BJ (cell line): ENCODE results near the gene COA5. TPM values are rescaled to one million over a fixed set of nuclear protein-coding genes. Genes with fewer than 3 reads are reported as not detected.

Experiments used
- CTCF ChIA-PET: fragments of 350-600 bp; formaldehyde crosslinking; extraction: SDS; loops from one replicate; lab custom pipeline; 2021; ENCODE audit warnings: antibody characterized with exemption, inconsistent platforms; lab: Yijun Ruan, JAX
- POLR2A ChIA-PET: fragments of 300-600 bp; sonication (Branson Sonifier 250); formaldehyde crosslinking; extraction: SDS; loops from one replicate; lab custom pipeline; 2021; ENCODE audit warnings: antibody characterized with exemption; lab: Charles Lee
- DNase-seq: peaks from one replicate; pipeline ENCODE4 v3.0.0-alpha.2; 2011; ENCODE audit warnings: low read depth
- H3K27me3 ChIP-seq: 2 replicates; pipeline ENCODE4 v1.6.0; 2011; ENCODE audit warnings: low read length; ENCODE audit not compliant: control insufficient read depth, insufficient read depth
- H3K36me3 ChIP-seq: 2 replicates; pipeline ENCODE4 v1.5.1; 2011; ENCODE audit warnings: low read length; ENCODE audit not compliant: control insufficient read depth, insufficient read depth
- H3K4me3 ChIP-seq: 2 replicates; pipeline ENCODE4 v1.5.1; 2011; ENCODE audit warnings: low read depth, mild to moderate bottlenecking, control low read depth, low read length
- polyA plus RNA-seq: library from polyadenylated mRNA; depleted of rRNA; stranded (reverse); fragments of >200 nt; gene quantifications from 2 replicates; pipeline ENCODE4 v1.2.3, GENCODE V29; 2011
- TF ChIP-seq, protein P1 (sequence below): IDR thresholded peaks from 2 replicates; pipeline ENCODE4 v1.5.1; 2011; ENCODE audit warnings: low read depth, mild to moderate bottlenecking, control low read depth, inconsistent platforms, low read length, moderate library complexity; ENCODE audit not compliant: insufficient read depth

The COA5 gene
- polyA plus RNA-seq, 1 experiment = 23.0 TPM

DNA sequence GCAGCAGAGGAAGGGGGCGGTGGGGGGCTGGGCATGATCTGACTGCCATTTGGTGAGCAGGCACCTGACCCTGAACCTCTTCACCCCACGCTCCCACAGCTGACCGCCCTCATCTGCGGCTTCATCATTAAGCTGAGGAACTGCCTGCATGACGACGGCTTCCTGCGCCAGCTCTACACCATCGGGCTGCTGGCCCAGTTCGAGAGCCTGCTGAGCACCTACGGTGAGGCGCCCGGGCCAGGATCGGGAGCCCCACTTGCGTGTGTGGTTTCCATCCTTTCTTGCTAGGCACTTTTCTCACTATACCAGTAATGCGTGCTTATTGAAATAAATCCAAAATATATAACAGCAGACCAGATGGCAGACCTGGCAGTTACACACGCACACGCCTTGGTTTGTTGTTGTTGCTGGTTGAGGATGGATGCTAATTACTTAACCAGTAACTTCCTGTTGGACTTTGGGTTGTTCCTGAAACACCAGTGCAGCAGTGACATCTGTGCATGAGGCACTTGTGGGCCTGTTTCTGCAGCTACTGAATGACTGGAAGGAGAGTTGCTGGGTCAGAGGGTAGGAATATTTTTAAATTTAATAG is 43.7 kb downstream of the COA5 start:
- CTCF ChIA-PET = interaction anchor here (0.6 kb wide), 1 partner anchor 24 kb away, joined by 3 read pairs; no protein-coding TSS in a partner anchor
- DNase-seq = no peak
- TF ChIP-seq, protein P1, sequence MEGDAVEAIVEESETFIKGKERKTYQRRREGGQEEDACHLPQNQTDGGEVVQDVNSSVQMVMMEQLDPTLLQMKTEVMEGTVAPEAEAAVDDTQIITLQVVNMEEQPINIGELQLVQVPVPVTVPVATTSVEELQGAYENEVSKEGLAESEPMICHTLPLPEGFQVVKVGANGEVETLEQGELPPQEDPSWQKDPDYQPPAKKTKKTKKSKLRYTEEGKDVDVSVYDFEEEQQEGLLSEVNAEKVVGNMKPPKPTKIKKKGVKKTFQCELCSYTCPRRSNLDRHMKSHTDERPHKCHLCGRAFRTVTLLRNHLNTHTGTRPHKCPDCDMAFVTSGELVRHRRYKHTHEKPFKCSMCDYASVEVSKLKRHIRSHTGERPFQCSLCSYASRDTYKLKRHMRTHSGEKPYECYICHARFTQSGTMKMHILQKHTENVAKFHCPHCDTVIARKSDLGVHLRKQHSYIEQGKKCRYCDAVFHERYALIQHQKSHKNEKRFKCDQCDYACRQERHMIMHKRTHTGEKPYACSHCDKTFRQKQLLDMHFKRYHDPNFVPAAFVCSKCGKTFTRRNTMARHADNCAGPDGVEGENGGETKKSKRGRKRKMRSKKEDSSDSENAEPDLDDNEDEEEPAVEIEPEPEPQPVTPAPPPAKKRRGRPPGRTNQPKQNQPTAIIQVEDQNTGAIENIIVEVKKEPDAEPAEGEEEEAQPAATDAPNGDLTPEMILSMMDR = no peak
- Histone ChIP-seq H3K4me3 (no peak overlapping the region), H3K27me3 (no peaks in the 10 kb centered on the region), H3K36me3 (peaks cover 12% of the 10 kb centered on the region)
- POLR2A ChIA-PET = no interaction called here

DNA sequence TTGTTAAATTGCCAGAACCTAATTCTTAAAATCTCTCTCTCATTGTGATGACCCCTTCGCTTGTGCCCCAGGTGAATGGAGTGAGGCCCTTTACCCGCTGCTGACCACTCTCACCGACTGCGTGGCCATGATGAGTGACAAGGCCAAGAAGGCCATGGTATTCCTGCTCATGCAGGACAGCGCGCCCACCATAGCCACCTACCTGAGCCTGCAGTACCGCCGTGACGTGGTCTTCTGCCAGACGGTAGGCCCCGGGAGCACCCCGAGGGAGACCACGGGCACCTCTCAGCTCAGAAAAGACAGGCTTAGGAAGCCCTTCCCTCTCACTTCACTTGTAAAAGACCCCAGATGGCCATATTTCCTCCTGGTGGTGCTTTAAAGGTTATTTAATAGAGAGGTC is 44.9 kb downstream of the COA5 start:
- no peak for DNase-seq
- TF ChIP-seq, protein P1 = no peak
- POLR2A ChIA-PET = interaction anchor here (0.7 kb wide), 1 partner anchor 962 kb away, joined by 3 read pairs; no protein-coding TSS in a partner anchor
- H3K27me3 ChIP-seq = no peaks in the 10 kb centered on the region
- H3K4me3 ChIP-seq = no peak overlapping the region
- H3K36me3 ChIP-seq = peaks cover 7% of the 10 kb centered on the region
- CTCF ChIA-PET = no interaction called here

DNA sequence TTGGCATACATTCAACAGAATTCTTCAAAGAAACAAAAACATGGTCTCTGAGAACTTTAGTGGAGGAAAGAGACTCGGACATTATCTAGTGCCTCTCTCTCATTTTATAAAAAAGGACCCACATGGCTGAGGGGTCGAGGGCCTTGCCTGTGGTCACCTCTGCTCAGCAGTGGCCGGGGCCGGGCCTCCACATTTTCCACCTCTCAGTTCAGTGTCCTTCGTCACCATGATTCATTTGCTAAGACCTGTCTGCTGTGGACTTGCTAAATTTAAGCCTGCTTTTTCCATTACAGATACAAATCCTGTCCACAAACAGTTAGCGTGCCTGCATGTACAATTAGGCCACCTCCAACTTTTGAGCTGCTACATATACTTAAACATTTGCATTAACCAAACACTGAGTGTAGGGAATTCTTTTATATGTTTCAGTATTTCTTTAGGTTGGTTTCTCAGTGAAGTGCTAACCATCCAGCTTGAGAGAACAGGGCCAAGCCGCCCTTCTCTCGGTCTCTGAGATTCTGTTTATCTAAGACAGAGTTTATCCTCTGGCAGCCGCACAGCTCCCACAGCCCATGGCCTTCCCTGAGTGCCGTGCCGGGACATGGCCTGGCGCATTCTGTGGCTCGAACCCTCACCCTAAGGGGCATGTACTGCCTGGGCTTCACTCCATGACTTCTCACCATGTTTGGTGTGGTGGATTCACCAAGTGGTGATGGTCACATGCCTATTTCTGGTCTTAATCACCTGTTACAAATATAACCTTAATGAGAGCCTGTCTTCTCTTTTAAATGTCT is 46.2 kb downstream of the COA5 start:
- Histone ChIP-seq H3K4me3 (no peak overlapping the region), H3K36me3 (peaks cover 9% of the 10 kb centered on the region), H3K27me3 (no peaks in the 10 kb centered on the region)
- ChIA-PET POLR2A (no interaction called here), CTCF (interaction anchor here (1.2 kb wide), 1 partner anchor 40 kb away, joined by 4 read pairs; no protein-coding TSS in a partner anchor)
- TF ChIP-seq, protein P1 = no peak
- DNase-seq = no peak

DNA sequence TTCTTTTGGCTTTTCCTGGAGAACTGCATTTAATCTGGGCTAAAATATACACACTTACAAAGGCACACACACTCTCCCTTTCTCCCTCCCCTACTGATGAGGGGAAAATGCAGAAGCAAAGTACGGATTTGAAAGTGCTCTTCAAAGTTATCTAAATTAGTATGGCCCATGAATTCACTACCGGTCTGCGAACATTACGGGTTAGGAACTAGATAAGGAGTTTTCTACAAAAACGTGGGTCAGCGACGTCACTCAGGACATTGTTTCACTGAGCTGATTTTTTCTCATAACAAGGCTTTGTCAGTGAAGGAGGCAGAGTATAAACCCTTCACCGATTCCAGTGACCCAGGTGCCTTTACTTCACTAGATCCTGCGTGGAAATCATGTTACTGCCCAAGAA is 47.3 kb downstream of the COA5 start:
- ChIA-PET CTCF (interaction anchor here (0.7 kb wide), 1 partner anchor 53 kb away, joined by 3 read pairs; no protein-coding TSS in a partner anchor), POLR2A (no interaction called here)
- Histone ChIP-seq H3K4me3 (no peak overlapping the region), H3K36me3 (peaks cover 9% of the 10 kb centered on the region), H3K27me3 (no peaks in the 10 kb centered on the region)
- no peak for DNase-seq
- TF ChIP-seq, protein P1 = no peak

DNA sequence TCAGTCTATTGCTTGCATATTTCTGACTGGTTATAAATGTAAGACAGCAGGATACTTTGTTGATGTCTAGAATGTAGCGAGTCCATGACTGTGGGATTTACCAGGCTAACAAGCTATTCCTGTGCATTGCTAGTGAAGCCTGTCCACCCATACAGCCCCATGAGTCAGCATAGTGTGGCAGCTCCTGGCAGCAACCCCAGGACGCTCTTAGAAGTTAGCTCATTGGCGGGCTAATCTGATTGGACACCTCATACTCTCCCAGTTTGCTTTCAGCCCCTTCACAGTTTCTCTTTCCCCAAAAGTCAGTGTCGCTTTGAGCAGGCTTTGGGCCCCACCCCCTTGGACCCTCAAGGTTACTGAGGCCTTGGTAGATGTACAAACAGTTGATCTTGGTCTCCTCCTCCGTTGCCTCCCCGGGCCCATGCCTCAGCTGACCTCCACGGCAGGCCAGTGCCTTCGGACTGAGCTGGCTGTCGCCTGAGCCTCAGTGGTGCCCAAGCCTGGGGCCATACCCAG is 48.0 kb downstream of the COA5 start:
- ChIA-PET CTCF (interaction anchor here (0.8 to 1.9 kb wide), 2 partner anchors 9 to 72 kb away, joined by 3 to 9 read pairs; no protein-coding TSS in a partner anchor), POLR2A (no interaction called here)
- no peak overlapping the region for H3K4me3 ChIP-seq
- no peaks in the 10 kb centered on the region for H3K27me3 ChIP-seq
- DNase-seq = peak; percentile 31
- peaks cover 12% of the 10 kb centered on the region for H3K36me3 ChIP-seq
- TF ChIP-seq, protein P1 = no peak
